Spleen (tissue), 11 donors: ENCODE data around the gene IL3RA. TPM values are rescaled to one million over a fixed set of nuclear protein-coding genes. Genes with fewer than 3 reads are reported as not detected.
"Not testable (repeated sequence)": the region's sequence is repeated elsewhere in the genome, so short reads cannot be mapped to it uniquely, and the experiment has no call there.

ENCODE experiments used
- DNase-seq: peaks from one replicate; pipeline ENCODE4 v3.0.0-alpha.2; 2020
- H3K27ac ChIP-seq, 8 donors: fragments of 200-600 bp; sonication (generic) in 7 of 8; 1 replicate in 4 of 8; 2 replicates in 4 of 8; pipeline versions ENCODE4 v1.5.0 to v1.8.0; 2016 to 2021; ENCODE audit warnings: inconsistent platforms in 4 of 8, mild to moderate bottlenecking in 4 of 8, moderate library complexity in 1 of 8
- H3K27me3 ChIP-seq, 7 donors: fragments of 200-600 bp; sonication (generic) in 6 of 7; replicated peaks in 1 of 7; 1 replicate in 4 of 7; 2 replicates in 3 of 7; pipeline versions ENCODE4 v1.5.0 to v1.8.0; 2016 to 2021; ENCODE audit warnings: inconsistent platforms in 3 of 7, mild to moderate bottlenecking in 1 of 7
- H3K36me3 ChIP-seq, 6 donors: fragments of 200-600 bp; sonication (generic) in 5 of 6; 1 replicate in 4 of 6; 2 replicates in 2 of 6; pipeline versions ENCODE4 v1.5.0 to v1.8.0; 2016 to 2021; ENCODE audit warnings: inconsistent platforms in 2 of 6
- H3K4me1 ChIP-seq, 6 donors: fragments of 200-600 bp; sonication (generic) in 5 of 6; 1 replicate in 3 of 6; 2 replicates in 3 of 6; pipeline versions ENCODE4 v1.5.0 to v1.8.0; 2016 to 2021; ENCODE audit warnings: inconsistent platforms in 3 of 6
- H3K4me3 ChIP-seq, 8 donors: fragments of 200-600 bp; sonication (generic) in 7 of 8; 1 replicate in 4 of 8; 2 replicates in 4 of 8; pipeline versions ENCODE4 v1.5.0 to v1.8.0; 2016 to 2021; ENCODE audit warnings: inconsistent platforms in 4 of 8, mild to moderate bottlenecking in 4 of 8, moderate library complexity in 2 of 8
- H3K9me3 ChIP-seq, 8 donors: fragments of 200-600 bp; sonication (generic) in 7 of 8; 1 replicate in 4 of 8; 2 replicates in 4 of 8; pipeline versions ENCODE4 v1.5.0 to v1.8.0; 2016 to 2021; ENCODE audit warnings: inconsistent platforms in 4 of 8
- CTCF ChIP-seq, 11 experiments: fragments of 200-600 bp in 7 of 11; fragments of 450-650 bp in 4 of 11; sonication (generic) in 4 of 11; IDR thresholded peaks in 8 of 11; conservative IDR thresholded peaks in 3 of 11; 1 replicate in 7 of 11; 2 replicates in 4 of 11; pipeline versions ENCODE4 v1.4.0 to v1.8.0; 2016 to 2021; ENCODE audit warnings: antibody characterized with exemption in 11 of 11, inconsistent platforms in 4 of 11, mild to moderate bottlenecking in 1 of 11
- POLR2A ChIP-seq, 3 donors: fragments of 450-650 bp; IDR thresholded peaks; one replicate each; pipeline ENCODE4 v1.5.1; 2017; ENCODE audit warnings: antibody characterized with exemption in 3 of 3, mild to moderate bottlenecking in 1 of 3
- POLR2AphosphoS5 ChIP-seq, 3 donors: sonication (generic); formaldehyde crosslinking; IDR thresholded peaks; one replicate each; pipeline ENCODE4 v1.5.1; 2017; ENCODE audit warnings: antibody characterized with exemption in 3 of 3
- WGBS, 5 donors: extraction: QIAGEN DNeasy Blood & Tissue Kit in 3 of 5; methylation state at CpG; one replicate each; pipeline versions ENCODE4 v1.1.5 to v1.1.7; 2013 to 2018; 5-methylcytosine and 5-hydroxymethylcytosine counted together
- intact Hi-C: fragments of 100-400 bp; cut with DNase I; formaldehyde crosslinking; loops from one replicate; pipeline ENCODE4 v1.15.0; 2023; ENCODE audit warnings: low total_unique reads
- polyA plus RNA-seq, 3 donors: library from polyadenylated mRNA; stranded (reverse); fragments of 200-250 nt; gene quantifications; one replicate each; pipeline ENCODE4 v1.2.1, GENCODE V29; 2013
- total RNA-seq, 7 donors: library from RNA; depleted of rRNA in 3 of 7; stranded (reverse); fragments of >200 nt in 3 of 7; fragmentation: NEBNext Ultra II Directional in 4 of 7; extraction: Animal tissue kit (Norgen Biotek cat#: 25700) in 4 of 7; gene quantifications; one replicate each; pipeline versions ENCODE4 v1.1.0 to v1.2.1, GENCODE V29; 2016 to 2021
- donor health status: healthy with polysubstance abuse.
- donor health status: DM: no; HTN: no; CAD: no; lungs with moderate emphysema.
- donor health status: DM: no; HTN: no; CAD: no.
- donor health status: Bipolar disorder and iron deficiency.
- donor health status: healthy.
- donor health status: DM: no; HTN: no; CAD: no.
- donor health status: DM: yes; HTN: yes; CAD: no.

IL3RA gene
- total and polyA plus RNA-seq, 10 donors = 2.4 to 11.2 (median 7.0) TPM

GRCh38 chrX:1308476-1308875 is 28.1 kb upstream of the IL3RA start:
- no peak for TF ChIP-seq POLR2AphosphoS5 (IDR thresholded peaks at IDR 0.05)
- TF ChIP-seq POLR2A (IDR thresholded peaks at IDR 0.05) = no peak
- no peak for TF ChIP-seq CTCF (IDR thresholded peaks at IDR 0.05 in 8 of 11, conservative IDR thresholded peaks at IDR 0.05 in 3 of 11)
- Histone ChIP-seq H3K4me1 (no peaks in the 10 kb centered on the region), H3K36me3 (peaks cover 0 to 86% (median 0%) of the 10 kb centered on the region in 6 donors), H3K4me3 (no peak overlapping the region), H3K9me3 (peaks cover 0 to 14% (median 5%) of the 10 kb centered on the region in 8 donors), H3K27me3 (no peaks in the 10 kb centered on the region), H3K27ac (no peak overlapping the region)
- no peak for DNase-seq
- intact Hi-C loops = no loop called here
- WGBS, 5 donors = 84 to 94% (median 93%) methylated on average over 8 of the region's 8 CpGs

- H3K4me3 ChIP-seq, H3K27me3 ChIP-seq, H3K4me1 ChIP-seq, H3K27ac ChIP-seq, DNase-seq, intact Hi-C loops: not testable (repeated sequence)
- peaks cover 0 to 14% (median 5%) of the 10 kb centered on the region in 8 donors for H3K9me3 ChIP-seq
- 81 to 91% (median 83%) methylated on average over 12 of the region's 12 CpGs for WGBS, 5 donors
- H3K36me3 ChIP-seq = peaks cover 0 to 82% (median 0%) of the 10 kb centered on the region in 6 donors
Observed at GRCh38 chrX:1308917-1309316, 27.7 kb upstream of the IL3RA start.

- Histone ChIP-seq H3K27ac (no peak overlapping the region), H3K36me3 (peaks cover 0 to 38% (median 0%) of the 10 kb centered on the region in 6 donors), H3K4me3 (no peak overlapping the region), H3K9me3 (no peaks in the 10 kb centered on the region), H3K27me3 (peaks cover 0 to 4% (median 0%) of the 10 kb centered on the region in 7 donors), H3K4me1 (peaks cover 0 to 9% (median 0%) of the 10 kb centered on the region in 6 donors)
- intact Hi-C loops = no loop called here
- TF ChIP-seq POLR2A (IDR thresholded peaks at IDR 0.05) = no peak
- no peak for TF ChIP-seq CTCF (IDR thresholded peaks at IDR 0.05 in 8 of 11, conservative IDR thresholded peaks at IDR 0.05 in 3 of 11)
- TF ChIP-seq POLR2AphosphoS5 (IDR thresholded peaks at IDR 0.05) = no peak
- WGBS, 5 donors = 87 to 93% (median 88%) methylated on average over 7 of the region's 7 CpGs
- peak; percentile 19 for DNase-seq
Observed at GRCh38 chrX:1313788-1314187, 22.8 kb upstream of the IL3RA start.

- TF ChIP-seq CTCF (IDR thresholded peaks at IDR 0.05 in 8 of 11, conservative IDR thresholded peaks at IDR 0.05 in 3 of 11) (no peak), POLR2AphosphoS5 (IDR thresholded peaks at IDR 0.05) (peak; percentile 55 to 76 (median 73)), POLR2A (IDR thresholded peaks at IDR 0.05) (no peak)
- peak; percentile 90 for DNase-seq
- Histone ChIP-seq H3K9me3 (no peaks in the 10 kb centered on the region), H3K4me3 (peak overlapping the region in 1 of 8 donors; percentile 39), H3K4me1 (peaks cover 0 to 19% (median 3%) of the 10 kb centered on the region in 6 donors), H3K27me3 (peaks cover 0 to 19% (median 0%) of the 10 kb centered on the region in 7 donors), H3K27ac (peak overlapping the region in 7 of 8 donors; percentile 27 to 82 (median 74)), H3K36me3 (peaks cover 0 to 13% (median 0%) of the 10 kb centered on the region in 6 donors)
- intact Hi-C loops = no loop called here
- WGBS, 5 donors = 15 to 57% (median 25%) methylated on average over 15 to 18 of the region's 18 CpGs
Observed at GRCh38 chrX:1316527-1316926, 20.1 kb upstream of the IL3RA start.
